Activated naive CD8-positive, alpha-beta T cell (primary cell): ENCODE data around the gene BHLHE23.
"Not testable (repeated sequence)": the region's sequence is repeated elsewhere in the genome, so short reads cannot be mapped to it uniquely, and the experiment has no call there.

ENCODE experiments used
- H3K27ac Mint-ChIP-seq: one replicate; pipeline ENCODE4 v1.8.0; 2021; ENCODE audit warnings: mixed read lengths
- H3K27me3 Mint-ChIP-seq: one replicate; pipeline ENCODE4 v1.8.0; 2021; ENCODE audit warnings: mixed read lengths
- H3K36me3 Mint-ChIP-seq: one replicate; pipeline ENCODE4 v1.8.0; 2021; ENCODE audit warnings: mixed read lengths
- H3K4me1 Mint-ChIP-seq: one replicate; pipeline ENCODE4 v1.8.0; 2021; ENCODE audit warnings: low read depth, mixed read lengths
- H3K4me3 Mint-ChIP-seq: one replicate; pipeline ENCODE4 v1.8.0; 2021; ENCODE audit warnings: mild to moderate bottlenecking, mixed read lengths
- H3K9me3 Mint-ChIP-seq: one replicate; pipeline ENCODE4 v1.8.0; 2021; ENCODE audit warnings: low read depth, mixed read lengths

The BHLHE23 gene

DNA sequence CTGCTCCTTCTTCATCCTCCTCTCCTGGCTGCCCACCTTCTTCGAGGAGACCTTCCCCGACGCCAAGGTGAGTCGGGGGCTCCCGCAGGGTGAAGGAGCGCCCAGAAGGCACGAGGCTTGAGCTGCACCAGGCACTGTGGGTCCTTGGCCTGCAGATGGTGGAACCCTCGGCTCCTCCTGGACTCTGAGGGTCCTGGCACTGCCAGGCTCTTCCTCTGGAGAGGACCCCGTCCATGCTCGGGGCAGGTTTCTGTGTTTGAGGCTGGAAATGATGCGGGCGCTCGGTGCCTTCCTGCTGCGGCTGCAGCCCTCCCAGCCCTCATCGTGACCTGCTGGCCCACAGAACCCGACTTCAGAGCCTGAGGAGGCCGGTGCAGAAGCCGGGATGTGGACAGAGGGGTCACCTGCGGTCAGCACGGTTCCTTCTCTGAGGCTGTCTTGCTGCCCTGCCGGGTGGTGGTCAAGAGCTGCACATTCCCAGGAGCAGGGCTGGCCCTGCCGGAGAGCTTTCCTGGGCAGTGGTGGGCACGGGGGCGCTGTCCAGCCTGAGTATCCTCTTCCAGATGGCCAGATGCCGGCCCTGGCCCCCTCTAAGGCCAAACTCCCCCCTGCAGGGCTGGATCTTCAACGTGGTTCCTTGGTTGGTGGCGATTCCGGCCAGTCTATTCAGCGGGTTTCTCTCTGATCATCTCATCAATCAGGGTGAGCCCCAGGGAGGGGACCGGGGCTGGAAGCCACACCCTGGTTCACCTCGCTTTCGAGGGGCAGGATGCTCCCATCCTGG is 43.0 kb downstream of the BHLHE23 start:
- Mint-ChIP-seq H3K4me1 (peaks cover 5% of the 10 kb centered on the region), H3K27ac (no peak overlapping the region), H3K9me3 (no peaks in the 10 kb centered on the region), H3K4me3 (no peak overlapping the region), H3K36me3 (no peaks in the 10 kb centered on the region), H3K27me3 (no peaks in the 10 kb centered on the region)

DNA sequence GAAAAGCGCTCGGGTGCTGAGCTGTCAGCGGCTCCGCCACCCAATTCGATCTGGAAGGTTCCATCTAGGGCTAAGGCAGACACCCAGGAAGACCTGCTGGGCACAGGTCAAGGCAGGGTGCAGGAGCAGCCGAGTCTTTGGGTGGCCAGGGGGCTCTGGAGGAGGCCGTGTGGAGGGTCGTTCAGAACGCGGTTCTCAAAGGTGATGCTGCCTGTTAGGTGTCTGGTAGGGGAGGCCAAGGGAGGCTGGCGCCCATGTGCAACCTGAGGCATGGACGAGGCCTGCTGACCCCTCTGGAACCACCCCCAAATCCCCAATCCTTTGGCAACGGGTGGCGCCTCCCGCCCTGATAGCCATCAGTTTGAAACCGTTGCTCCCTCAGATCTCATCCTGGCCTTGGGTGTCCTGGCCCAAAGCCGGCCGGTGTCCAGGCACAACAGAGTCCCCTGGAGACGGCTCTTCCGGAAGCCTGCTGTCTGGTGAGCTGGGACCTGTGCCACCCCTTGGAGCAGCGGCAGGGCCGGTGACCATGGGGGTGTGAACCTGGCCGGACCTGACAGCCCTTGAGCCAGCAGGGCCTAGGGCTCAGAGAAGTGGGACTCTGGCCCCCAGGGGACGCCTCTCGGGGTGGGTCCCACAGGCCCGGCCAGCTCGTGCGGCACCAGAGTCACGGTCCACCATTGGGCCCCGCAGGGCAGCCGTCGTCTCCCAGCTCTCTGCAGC is 43.7 kb downstream of the BHLHE23 start:
- no peak overlapping the region for H3K27ac Mint-ChIP-seq
- no peaks in the 10 kb centered on the region for H3K36me3 Mint-ChIP-seq
- no peaks in the 10 kb centered on the region for H3K9me3 Mint-ChIP-seq
- no peaks in the 10 kb centered on the region for H3K27me3 Mint-ChIP-seq
- H3K4me3 Mint-ChIP-seq: no peak overlapping the region
- H3K4me1 Mint-ChIP-seq: peaks cover 7% of the 10 kb centered on the region

DNA sequence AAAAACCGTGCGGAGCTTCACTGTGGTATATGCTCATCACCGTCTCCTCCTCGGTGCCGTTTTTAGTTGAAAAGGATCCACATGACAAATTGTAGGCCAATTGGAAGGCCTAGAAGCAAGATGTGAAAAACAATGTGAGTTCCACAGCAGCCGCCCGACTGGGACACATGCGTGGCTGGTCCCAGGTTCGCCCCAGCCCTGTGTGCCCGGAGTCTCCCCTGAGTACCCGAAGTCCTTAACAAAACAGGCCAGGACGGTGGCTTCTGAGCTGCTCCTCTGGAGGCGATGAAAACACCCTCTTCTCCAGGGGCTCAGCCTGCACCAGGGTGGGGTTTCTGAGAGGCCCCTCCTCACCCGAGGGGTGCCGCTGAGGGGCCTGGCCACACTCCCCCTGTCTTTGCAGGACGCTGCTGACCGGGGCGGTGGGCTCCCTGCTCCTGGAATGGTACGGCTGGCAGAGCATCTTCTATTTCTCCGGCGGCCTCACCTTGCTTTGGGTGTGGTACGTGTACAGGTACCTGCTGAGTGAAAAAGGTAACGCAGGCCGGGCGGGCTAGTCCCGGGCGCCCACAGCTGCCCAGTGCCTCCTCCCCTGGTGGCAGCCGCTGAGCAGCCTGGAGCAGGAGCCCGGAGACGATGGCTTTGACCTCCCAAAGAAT is 44.4 kb downstream of the BHLHE23 start:
- Mint-ChIP-seq H3K27me3 (no peaks in the 10 kb centered on the region), H3K36me3 (no peaks in the 10 kb centered on the region), H3K4me3 (no peak overlapping the region), H3K9me3 (no peaks in the 10 kb centered on the region), H3K4me1 (peaks cover 7% of the 10 kb centered on the region), H3K27ac (no peak overlapping the region)

DNA sequence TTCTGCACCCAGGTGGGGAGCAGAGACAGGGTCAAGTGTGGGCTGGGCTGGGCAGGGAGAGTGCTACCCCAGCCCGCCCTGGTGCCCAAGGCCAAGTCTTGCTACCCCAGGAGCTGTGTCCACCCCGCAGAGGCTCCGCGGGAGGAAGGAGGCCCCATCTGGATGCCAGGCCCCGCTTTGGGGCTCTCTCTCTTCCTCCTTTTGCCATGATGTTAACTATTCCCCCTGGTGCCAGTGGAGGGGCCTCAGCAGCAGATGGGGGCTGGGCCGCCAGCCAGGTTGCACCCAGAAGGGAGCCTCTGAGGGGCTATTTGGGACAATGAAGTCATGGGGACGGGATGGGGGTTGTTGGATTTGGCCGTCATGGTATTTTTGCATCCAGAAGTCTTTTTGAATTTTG is 45.0 kb downstream of the BHLHE23 start:
- Mint-ChIP-seq H3K4me1 (peaks cover 7% of the 10 kb centered on the region), H3K27me3 (no peaks in the 10 kb centered on the region), H3K27ac (no peak overlapping the region), H3K4me3 (no peak overlapping the region), H3K9me3 (no peaks in the 10 kb centered on the region), H3K36me3 (no peaks in the 10 kb centered on the region)

DNA sequence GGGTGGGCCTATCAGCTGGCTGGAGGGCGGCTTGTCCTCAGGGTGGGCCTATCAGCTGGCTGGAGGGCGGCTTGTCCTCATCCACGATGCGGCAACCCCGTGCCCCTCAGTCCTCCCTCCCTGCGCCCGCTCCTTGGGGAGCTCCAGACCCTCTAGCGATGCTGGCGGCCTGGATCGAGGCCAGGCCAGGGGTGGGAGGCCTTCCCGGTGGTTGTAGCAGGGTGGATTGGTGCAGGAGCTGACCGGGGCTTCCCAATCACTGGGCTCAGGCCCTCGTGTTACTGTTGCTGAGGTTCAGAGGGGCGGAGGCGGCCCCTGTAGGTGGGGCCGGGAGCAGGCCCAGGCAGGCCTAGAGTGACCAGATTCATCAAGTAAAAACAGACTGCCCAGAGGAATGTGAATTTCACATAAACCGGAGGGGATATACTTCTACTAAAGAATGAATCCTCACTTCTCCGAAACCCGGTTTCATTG is 45.4 kb downstream of the BHLHE23 start:
- Mint-ChIP-seq H3K27ac (no peak overlapping the region), H3K4me1 (peaks cover 7% of the 10 kb centered on the region), H3K9me3 (no peaks in the 10 kb centered on the region), H3K36me3 (no peaks in the 10 kb centered on the region), H3K27me3 (no peaks in the 10 kb centered on the region), H3K4me3 (no peak overlapping the region)

DNA sequence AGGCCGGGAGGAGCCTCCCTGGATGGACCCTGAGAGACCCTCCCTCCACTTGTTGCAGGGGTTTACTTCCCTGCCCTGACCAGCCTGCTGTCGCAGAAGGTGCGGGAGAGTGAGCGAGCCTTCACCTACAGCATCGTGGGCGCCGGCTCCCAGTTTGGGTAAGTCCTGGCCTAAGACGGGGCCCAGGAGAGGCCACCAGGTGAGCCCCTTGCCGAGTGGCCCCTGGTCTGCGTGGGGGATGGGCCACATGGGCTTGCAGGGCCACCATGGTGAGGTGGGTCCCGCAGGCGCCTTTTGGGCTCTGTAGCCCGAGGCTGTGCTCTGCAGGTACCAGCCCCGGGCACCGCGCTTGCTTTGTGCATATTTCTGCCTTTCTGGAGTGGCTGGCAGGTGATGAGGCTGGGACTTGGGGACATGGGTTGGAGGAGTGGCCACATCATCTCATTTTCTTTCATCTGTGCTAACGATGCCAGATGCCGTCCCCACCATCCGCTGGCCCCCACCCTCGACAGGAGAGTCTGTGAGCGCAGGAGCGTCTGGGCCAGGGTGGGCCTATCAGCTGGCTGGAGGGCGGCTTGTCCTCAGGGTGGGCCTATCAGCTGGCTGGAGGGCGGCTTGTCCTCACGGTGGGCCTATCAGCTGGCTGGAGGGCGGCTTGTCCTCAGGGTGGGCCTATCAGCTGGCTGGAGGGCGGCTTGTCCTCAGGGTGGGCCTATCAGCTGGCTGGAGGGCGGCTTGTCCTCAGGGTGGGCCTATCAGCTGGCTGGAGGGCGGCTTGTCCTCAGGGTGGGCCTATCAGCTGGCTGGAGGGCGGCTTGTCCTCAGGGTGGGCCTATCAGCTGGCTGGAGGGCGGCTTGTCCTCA is 46.1 kb downstream of the BHLHE23 start:
- not testable (repeated sequence) for H3K9me3 Mint-ChIP-seq, H3K4me1 Mint-ChIP-seq

DNA sequence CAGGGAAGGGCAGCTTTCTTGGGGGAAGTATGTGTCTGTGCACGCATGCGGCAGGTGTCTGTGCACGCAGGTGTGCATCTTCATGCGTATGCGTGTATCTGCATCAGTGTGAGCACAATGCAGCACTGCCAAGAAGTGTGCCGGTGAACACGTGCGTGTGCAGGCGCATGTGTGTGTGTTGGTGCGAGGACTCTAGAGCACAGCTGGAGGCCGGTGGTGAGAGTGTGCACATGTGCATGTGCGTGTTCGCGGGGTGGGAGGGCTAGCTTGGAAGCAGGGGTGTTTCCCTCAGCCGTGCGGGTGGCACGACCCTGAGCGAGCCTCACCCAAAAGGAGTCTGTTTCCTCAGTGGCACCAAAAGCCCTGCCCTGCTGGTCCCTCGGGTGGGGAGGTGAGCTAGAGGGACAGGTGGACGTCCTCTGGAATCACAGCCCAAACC is 46.7 kb downstream of the BHLHE23 start:
- no peak overlapping the region for H3K4me3 Mint-ChIP-seq
- no peak overlapping the region for H3K27ac Mint-ChIP-seq
- H3K9me3 Mint-ChIP-seq: no peaks in the 10 kb centered on the region
- H3K36me3 Mint-ChIP-seq: no peaks in the 10 kb centered on the region
- peaks cover 7% of the 10 kb centered on the region for H3K4me1 Mint-ChIP-seq
- no peaks in the 10 kb centered on the region for H3K27me3 Mint-ChIP-seq

More for the DNA sequence above, 46.1 kb downstream of the BHLHE23 start:
- H3K36me3 Mint-ChIP-seq, H3K27ac Mint-ChIP-seq, H3K27me3 Mint-ChIP-seq, H3K4me3 Mint-ChIP-seq: not testable (repeated sequence)

DNA sequence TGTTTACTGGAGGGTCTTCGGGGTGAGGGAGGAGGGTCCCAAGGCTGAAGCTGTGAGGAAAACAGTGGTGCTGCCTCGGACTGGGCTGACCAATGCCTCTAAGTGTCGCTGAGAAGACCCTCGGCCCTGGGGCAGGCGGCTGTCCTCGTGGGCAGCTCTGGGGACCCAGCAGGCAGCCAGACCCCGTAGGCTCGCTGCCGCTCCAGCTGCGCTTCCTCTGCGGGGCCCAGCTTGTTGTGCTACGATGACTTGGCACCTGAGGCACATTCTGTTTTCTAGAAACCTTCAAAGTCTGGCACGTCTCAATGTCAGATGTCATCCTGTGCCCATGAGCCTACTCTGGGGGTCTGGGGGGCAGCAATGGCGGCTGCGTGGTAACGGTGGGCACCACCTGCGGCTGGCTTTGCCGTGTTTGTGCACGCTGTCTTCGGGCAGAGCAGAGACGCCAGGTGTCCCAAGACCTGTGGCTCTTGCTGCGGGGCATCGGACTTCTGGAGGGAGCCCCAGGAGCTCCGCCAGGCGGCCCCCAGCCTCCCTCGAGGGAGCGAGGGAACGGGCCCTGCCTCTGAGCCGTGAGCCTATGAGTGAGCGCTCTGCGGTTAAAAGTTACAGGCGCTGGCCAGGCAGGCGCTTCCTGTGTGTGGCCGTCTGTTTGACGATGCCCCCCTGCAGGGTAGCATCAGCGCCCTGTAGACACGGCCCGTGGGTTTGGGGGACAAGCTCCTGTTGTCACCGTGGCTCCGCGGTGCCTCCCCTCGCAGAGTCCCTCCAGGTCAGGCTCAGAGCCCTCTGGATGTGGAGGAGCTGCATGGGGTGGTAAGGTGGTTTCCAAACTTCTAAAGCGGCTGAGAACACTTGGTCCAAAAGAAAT is 47.4 kb downstream of the BHLHE23 start:
- H3K27ac Mint-ChIP-seq: no peak overlapping the region
- peaks cover 12% of the 10 kb centered on the region for H3K4me1 Mint-ChIP-seq
- H3K36me3 Mint-ChIP-seq: no peaks in the 10 kb centered on the region
- no peaks in the 10 kb centered on the region for H3K9me3 Mint-ChIP-seq
- no peaks in the 10 kb centered on the region for H3K27me3 Mint-ChIP-seq
- no peak overlapping the region for H3K4me3 Mint-ChIP-seq

DNA sequence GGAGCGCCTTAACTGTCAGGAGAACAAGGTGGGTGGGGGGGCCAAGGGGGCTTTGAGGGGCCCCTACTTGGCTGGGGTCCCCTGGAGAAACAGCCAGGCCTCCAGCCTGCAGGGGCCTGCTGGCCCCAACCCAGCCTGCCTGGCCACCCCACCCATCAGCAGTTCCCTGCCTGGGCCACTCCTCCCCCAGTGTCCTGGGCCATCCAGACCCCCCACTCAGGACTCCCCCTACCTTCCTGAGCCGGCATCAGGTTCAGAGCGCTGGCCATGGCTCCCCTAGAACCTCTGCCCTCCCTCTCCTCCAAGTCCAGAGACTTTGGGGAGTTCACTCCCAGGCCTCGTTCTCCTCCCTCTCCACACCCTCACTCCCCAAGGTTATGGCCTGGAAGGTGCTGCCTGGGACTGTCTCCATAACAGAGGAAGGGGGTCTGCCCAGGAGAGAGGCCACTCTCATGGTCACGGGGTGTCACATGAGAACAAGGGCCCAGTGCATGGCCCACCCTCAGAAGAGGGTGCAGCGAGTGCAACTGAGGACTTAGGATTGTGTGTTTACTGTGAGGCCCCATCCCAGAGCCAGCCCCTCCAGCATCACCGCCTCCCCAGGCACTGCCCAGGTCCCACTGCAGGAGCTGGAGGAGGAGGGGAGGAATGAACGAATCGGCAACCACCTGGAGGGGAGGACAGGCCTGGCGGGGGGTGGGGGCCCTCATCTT is 48.2 kb downstream of the BHLHE23 start:
- H3K27ac Mint-ChIP-seq: no peak overlapping the region
- no peaks in the 10 kb centered on the region for H3K36me3 Mint-ChIP-seq
- H3K9me3 Mint-ChIP-seq: no peaks in the 10 kb centered on the region
- peaks cover 17% of the 10 kb centered on the region for H3K4me1 Mint-ChIP-seq
- no peaks in the 10 kb centered on the region for H3K27me3 Mint-ChIP-seq
- H3K4me3 Mint-ChIP-seq: no peak overlapping the region

DNA sequence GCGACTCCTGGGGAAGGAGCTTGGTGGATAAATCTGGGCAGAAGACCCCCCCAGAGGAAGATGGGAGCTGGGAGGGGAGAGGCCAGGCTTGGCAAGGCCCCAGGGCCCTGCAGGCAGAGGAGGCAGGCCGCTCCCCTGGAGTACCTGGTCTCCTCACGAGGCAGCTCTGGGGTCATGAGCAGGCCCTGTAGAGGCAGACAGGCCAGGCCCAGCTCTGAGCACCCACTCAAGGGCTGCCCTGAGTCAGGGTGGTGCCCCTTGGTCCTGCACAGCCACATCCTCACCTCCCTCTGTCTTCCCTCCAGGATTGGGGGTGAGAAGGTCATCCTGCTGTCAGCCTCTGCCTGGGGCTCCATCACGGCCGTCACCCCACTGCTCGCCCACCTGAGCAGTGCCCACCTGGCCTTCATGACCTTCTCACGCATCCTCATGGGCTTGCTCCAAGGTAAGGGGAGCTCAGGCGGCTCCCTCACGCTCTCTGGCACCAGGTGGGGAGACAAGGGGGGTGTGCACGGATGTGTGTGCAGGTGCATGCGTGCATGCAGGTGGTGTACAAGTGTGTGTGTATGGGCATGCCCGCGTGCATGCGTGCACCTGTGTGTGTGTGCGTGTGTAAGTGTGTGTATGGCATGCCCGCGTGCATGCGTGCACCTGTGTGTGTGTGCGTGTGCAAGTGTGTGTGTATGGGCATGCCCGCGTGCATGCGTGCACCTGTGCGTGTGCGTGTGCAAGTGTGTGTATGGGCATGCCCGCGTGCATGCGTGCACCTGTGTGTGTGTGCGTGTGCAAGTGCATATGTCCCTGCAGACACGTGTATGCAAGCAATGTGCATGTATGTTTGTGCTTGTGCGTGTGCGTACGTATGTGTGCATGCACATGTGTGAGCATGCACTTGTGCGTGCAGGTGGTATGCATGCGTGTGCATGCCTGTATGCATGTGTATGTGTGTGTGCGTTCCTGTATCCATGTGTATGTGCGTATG is 49.3 kb downstream of the BHLHE23 start:
- H3K27me3 Mint-ChIP-seq: no peaks in the 10 kb centered on the region
- no peak overlapping the region for H3K27ac Mint-ChIP-seq
- no peak overlapping the region for H3K4me3 Mint-ChIP-seq
- H3K36me3 Mint-ChIP-seq: no peaks in the 10 kb centered on the region
- no peaks in the 10 kb centered on the region for H3K9me3 Mint-ChIP-seq
- H3K4me1 Mint-ChIP-seq: peaks cover 22% of the 10 kb centered on the region

DNA sequence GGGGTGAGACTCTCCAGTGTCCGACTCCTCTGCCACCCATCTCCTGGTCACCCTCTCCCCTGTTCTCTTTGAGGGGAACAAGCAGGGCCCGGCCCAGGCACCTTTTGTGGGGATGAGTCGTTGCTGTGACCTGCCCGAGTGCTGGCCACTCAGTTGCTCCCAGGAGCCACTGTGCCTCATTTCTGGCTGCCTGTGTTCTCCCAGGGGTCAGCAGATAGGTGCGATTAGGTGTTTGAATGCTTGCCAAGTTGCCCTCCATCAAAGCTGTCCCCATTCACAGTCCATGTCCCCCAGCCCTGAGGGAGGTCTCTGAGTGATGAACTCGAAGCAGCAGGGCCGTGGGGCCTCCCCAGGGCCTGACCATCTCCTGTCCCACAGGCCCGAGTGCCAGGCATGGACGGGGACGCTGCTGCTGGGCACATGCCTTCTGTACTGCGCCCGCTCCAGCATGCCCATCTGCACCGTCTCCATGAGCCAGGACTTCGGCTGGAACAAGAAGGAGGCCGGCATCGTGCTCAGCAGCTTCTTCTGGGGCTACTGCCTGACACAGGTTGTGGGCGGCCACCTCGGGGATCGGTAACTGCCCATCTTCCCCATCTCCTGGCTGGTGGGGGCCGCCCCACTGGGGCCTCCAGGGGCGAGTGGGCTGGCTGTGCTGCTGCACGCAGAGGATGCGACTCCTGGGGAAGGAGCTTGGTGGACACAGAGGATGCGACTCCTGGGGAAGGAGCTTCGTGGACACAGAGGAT is 50.2 kb downstream of the BHLHE23 start:
- H3K9me3 Mint-ChIP-seq: no peaks in the 10 kb centered on the region
- H3K27ac Mint-ChIP-seq: no peak overlapping the region
- no peaks in the 10 kb centered on the region for H3K27me3 Mint-ChIP-seq
- H3K4me1 Mint-ChIP-seq: peaks cover 25% of the 10 kb centered on the region
- H3K36me3 Mint-ChIP-seq: no peaks in the 10 kb centered on the region
- no peak overlapping the region for H3K4me3 Mint-ChIP-seq
